HepG2 (cell line): ENCODE measurements around the gene SLC28A1. TPM values are rescaled to one million over a fixed set of nuclear protein-coding genes. Genes with fewer than 3 reads are reported as not detected.
A peak's percentile ranks its signal among the peaks of the same experiment; 100 is the strongest.

Source experiments
- CCDC6 ChIP-seq: sonication (generic); formaldehyde crosslinking; IDR thresholded peaks from 2 replicates; pipeline ENCODE4 v1.8.1; 2022; ENCODE audit warnings: mild to moderate bottlenecking, missing genetic modification reagents, moderate library complexity
- CEBPB ChIP-seq: IDR thresholded peaks from 2 replicates; pipeline ENCODE4 v1.6.1; 2011; ENCODE audit warnings: low read depth, low read length, improper control_type of control experiment, borderline replicate concordance
- CEBPG ChIP-seq: IDR thresholded peaks from 2 replicates; pipeline ENCODE4 v1.6.1; 2016
- CREM ChIP-seq, 2 experiments: sonication (generic) in 1 of 2; formaldehyde crosslinking in 1 of 2; IDR thresholded peaks; 2 replicates each; pipeline versions ENCODE4 v1.4.0 to v1.6.1; 2016 to 2020; ENCODE audit warnings: antibody characterized with exemption in 1 of 2, mild to moderate bottlenecking in 1 of 2, missing genetic modification reagents in 1 of 2
- GATAD2A ChIP-seq: IDR thresholded peaks from 2 replicates; pipeline ENCODE4 v1.6.1; 2016
- IRF9 ChIP-seq: sonication (generic); formaldehyde crosslinking; IDR thresholded peaks from 2 replicates; pipeline ENCODE4 v1.8.0; 2022; ENCODE audit warnings: missing genetic modification reagents, mild to moderate bottlenecking, borderline replicate concordance
- JUND ChIP-seq: sonication (generic); formaldehyde crosslinking; IDR thresholded peaks from 2 replicates; pipeline ENCODE4 v1.8.0; 2022; ENCODE audit warnings: mild to moderate bottlenecking, missing genetic modification reagents
- MBNL3 ChIP-seq: fragments of 250-450 bp; sonication (Bioruptor Pico); conservative IDR thresholded peaks from 2 replicates; pipeline ENCODE4 v1.8.0; 2022; ENCODE audit warnings: mild to moderate bottlenecking, inconsistent platforms
- PAWR ChIP-seq: sonication (generic); formaldehyde crosslinking; IDR thresholded peaks from 2 replicates; pipeline ENCODE4 v1.4.0; 2020; ENCODE audit warnings: missing genetic modification reagents, mild to moderate bottlenecking, borderline replicate concordance
- PLRG1 ChIP-seq: fragments of 450-650 bp; conservative IDR thresholded peaks from 2 replicates; pipeline ENCODE4 v1.6.1; 2016
- RAD21 ChIP-seq: fragments of 450-650 bp; formaldehyde crosslinking; IDR thresholded peaks from 2 replicates; pipeline ENCODE4 v1.5.0; 2020; ENCODE audit warnings: mild to moderate bottlenecking
- REXO4 ChIP-seq: sonication (generic); formaldehyde crosslinking; IDR thresholded peaks from 2 replicates; pipeline ENCODE4 v1.8.0; 2022; ENCODE audit warnings: missing genetic modification reagents, mild to moderate bottlenecking, borderline replicate concordance
- SAP130 ChIP-seq: IDR thresholded peaks from 2 replicates; pipeline ENCODE4 v1.6.1; 2016; ENCODE audit warnings: low read depth
- SMAD9 ChIP-seq: sonication (generic); formaldehyde crosslinking; IDR thresholded peaks from 2 replicates; pipeline ENCODE4 v1.5.1; 2020; ENCODE audit warnings: mild to moderate bottlenecking, missing genetic modification reagents
- SMARCE1 ChIP-seq: fragments of 450-650 bp; IDR thresholded peaks from 2 replicates; pipeline ENCODE4 v1.6.1; 2017; ENCODE audit warnings: borderline replicate concordance
- TEF ChIP-seq: sonication (generic); formaldehyde crosslinking; IDR thresholded peaks from 2 replicates; pipeline ENCODE4 v1.5.0; 2020; ENCODE audit warnings: missing genetic modification reagents
- ZFP82 ChIP-seq: sonication (generic); formaldehyde crosslinking; IDR thresholded peaks from 2 replicates; pipeline ENCODE4 v1.5.1; 2020; ENCODE audit warnings: mild to moderate bottlenecking, missing genetic modification reagents, borderline replicate concordance
- ZFY ChIP-seq: sonication (generic); formaldehyde crosslinking; IDR thresholded peaks from 2 replicates; pipeline ENCODE4 v1.4.0; 2020; ENCODE audit warnings: missing genetic modification reagents
- ZNF275 ChIP-seq: sonication (generic); formaldehyde crosslinking; IDR thresholded peaks from 2 replicates; pipeline ENCODE4 v1.8.0; 2022; ENCODE audit warnings: missing genetic modification reagents, mild to moderate bottlenecking, inconsistent platforms, borderline replicate concordance
- ZNF292 ChIP-seq: sonication (generic); formaldehyde crosslinking; IDR thresholded peaks from 2 replicates; pipeline ENCODE4 v1.8.1; 2022; ENCODE audit warnings: mild to moderate bottlenecking, low read depth, missing genetic modification reagents, borderline replicate concordance
- ZNF564 ChIP-seq: sonication (generic); formaldehyde crosslinking; IDR thresholded peaks from 2 replicates; pipeline ENCODE4 v1.8.1; 2023; ENCODE audit warnings: mild to moderate bottlenecking, missing genetic modification reagents
- ZNF597 ChIP-seq: sonication (generic); formaldehyde crosslinking; IDR thresholded peaks from 2 replicates; pipeline ENCODE4 v1.5.0; 2020; ENCODE audit warnings: missing genetic modification reagents
- ZNF660 ChIP-seq: sonication (generic); formaldehyde crosslinking; IDR thresholded peaks from 2 replicates; pipeline ENCODE4 v1.5.1; 2020; ENCODE audit warnings: mild to moderate bottlenecking, low read depth, missing genetic modification reagents, borderline replicate concordance
- ZNF720 ChIP-seq: sonication (generic); formaldehyde crosslinking; IDR thresholded peaks from 2 replicates; pipeline ENCODE4 v1.4.0; 2020; ENCODE audit warnings: missing genetic modification reagents
- ZNF776 ChIP-seq: sonication (generic); formaldehyde crosslinking; IDR thresholded peaks from 2 replicates; pipeline ENCODE4 v1.4.0; 2020; ENCODE audit warnings: mild to moderate bottlenecking, missing genetic modification reagents
- ZNF792 ChIP-seq: IDR thresholded peaks from 2 replicates; pipeline ENCODE4 v1.6.1; 2016
- ZNF816 ChIP-seq: sonication (generic); formaldehyde crosslinking; IDR thresholded peaks from 2 replicates; pipeline ENCODE4 v1.8.0; 2022; ENCODE audit warnings: missing genetic modification reagents, mild to moderate bottlenecking, borderline replicate concordance
- ZSCAN22 ChIP-seq: sonication (generic); formaldehyde crosslinking; IDR thresholded peaks from 2 replicates; pipeline ENCODE4 v1.4.0; 2020; ENCODE audit warnings: mild to moderate bottlenecking, missing genetic modification reagents
- polyA plus RNA-seq, 8 experiments: library from polyadenylated mRNA; depleted of rRNA in 3 of 8; stranded (reverse) in 7 of 8; unstranded in 1 of 8; fragments of >200 nt; fragmentation: Illumina TruSeq in 4 of 8; extraction: Trizol in 4 of 8; gene quantifications; 2 replicates each; pipeline versions ENCODE4 v1.2.1 to v1.2.3, GENCODE V29; 2011 to 2016; ENCODE audit warnings: low read depth in 4 of 8, missing spikeins in 1 of 8, mixed read lengths in 1 of 8; ENCODE audit not compliant: insufficient read depth in 1 of 8
- total RNA-seq, 5 experiments: library from RNA; depleted of rRNA; stranded (reverse); fragments of >200 nt; fragmentation: Illumina TruSeq; extraction: Trizol; gene quantifications; 2 replicates each; pipeline ENCODE4 v1.2.3, GENCODE V29; 2016; ENCODE audit warnings: low read depth in 1 of 5

The SLC28A1 gene
- total and polyA plus RNA-seq, 2 of the 13 experiments (the other 11 are each of a cell fraction or from before 2014, with no cell fraction given): 0.31 to 5.8 TPM

DNA sequence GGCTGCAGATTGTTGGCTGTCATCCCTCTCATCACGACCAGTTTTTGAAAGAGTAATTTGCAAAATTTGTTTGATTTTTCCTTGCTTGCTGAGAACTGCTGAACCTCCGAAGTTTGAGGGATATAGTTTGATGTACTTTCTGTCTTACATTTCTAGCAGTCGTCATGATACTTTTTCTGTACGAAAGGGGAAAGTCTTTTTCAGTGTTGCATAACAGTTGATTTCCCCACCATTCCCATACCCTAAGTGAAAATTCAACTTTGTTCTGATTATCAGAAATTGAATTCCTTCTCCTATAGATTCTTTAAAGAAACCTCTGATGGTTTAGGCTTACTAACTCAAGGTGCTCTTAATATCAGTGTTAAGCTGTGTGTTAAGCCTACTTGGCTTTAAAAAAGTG is 98.8 kb downstream of the SLC28A1 start (continued):
- TF ChIP-seq RAD21 (CRISPR knock-in tag) (no peak), ZNF792 (CRISPR knock-in tag) (no peak), ZNF275 (no peak), ZNF564 (CRISPR knock-in tag) (no peak), ZNF816 (CRISPR knock-in tag) (no peak), ZNF597 (CRISPR knock-in tag) (no peak), ZNF660 (CRISPR knock-in tag) (no peak), PLRG1 (no peak), TEF (CRISPR knock-in tag) (peak; percentile 90; the same call in 1 of the 2 replicates), CEBPB (peak; percentile 54; the same call in 1 of the 2 replicates), CCDC6 (CRISPR knock-in tag) (no peak), IRF9 (no peak), GATAD2A (CRISPR knock-in tag) (no peak), SMARCE1 (no peak), ZNF292 (CRISPR knock-in tag) (no peak), SAP130 (peak; percentile 25; the same call in 1 of the 2 replicates), PAWR (CRISPR knock-in tag) (no peak), ZNF776 (CRISPR knock-in tag) (no peak), ZFP82 (CRISPR knock-in tag) (no peak), ZNF720 (CRISPR knock-in tag) (no peak), JUND (CRISPR knock-in tag) (no peak), CEBPG (peak; percentile 74), REXO4 (CRISPR knock-in tag) (no peak), ZSCAN22 (CRISPR knock-in tag) (no peak), SMAD9 (no peak), CREM (IDR thresholded peaks at IDR 0.05) (no peak), CREM (CRISPR knock-in tag; IDR thresholded peaks at IDR 0.05) (no peak), MBNL3 (no peak), ZFY (CRISPR knock-in tag) (no peak)
